ENCODE data around the gene ACTG1.
A peak's percentile ranks its signal among the peaks of the same experiment; 100 is the strongest.

The ACTG1 gene

DNA sequence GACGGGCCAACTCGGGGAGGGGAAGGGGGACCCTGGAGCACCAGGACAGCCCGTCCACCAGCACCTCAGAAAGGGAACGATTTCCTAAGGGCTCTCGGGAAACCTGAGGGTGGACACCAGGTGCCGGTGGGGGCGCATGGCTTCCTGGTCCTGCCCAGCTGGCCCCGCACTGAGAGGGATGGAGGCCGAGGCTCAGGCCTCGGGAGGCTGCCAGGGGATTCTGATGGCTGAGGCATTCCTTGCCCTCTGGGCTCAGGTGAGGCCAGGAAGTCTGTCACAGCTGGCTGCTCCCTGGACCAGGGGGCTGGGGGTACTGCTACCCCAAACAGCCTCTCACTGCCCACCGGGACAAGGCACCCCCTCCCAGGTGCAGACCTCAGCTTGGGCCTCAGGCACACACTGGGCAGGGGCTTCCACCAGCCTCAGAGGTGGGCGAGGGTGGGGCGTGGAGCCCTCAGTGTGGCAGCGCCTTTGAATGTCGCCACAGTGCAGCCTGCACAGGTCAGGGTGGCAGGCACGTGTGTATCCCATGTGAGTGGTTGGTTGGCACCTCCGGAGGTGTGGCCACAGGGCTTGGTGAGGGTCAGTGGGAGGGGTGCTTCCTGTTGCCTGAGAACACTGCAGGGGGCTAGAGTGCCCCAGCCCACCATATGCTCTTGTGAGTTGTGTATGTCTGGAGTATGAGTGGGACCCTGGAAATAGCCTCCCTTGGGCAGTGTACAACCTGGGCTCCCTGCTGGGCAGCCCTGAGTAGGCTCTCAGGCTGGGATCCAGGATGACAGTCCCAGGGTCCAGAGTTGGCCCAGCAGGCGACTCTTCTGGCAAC lies 11.7 kb upstream of the ACTG1 start:
- H3K4me3 ChIP-seq (ENCODE audit: low read depth, low read length), result no peak overlapping the region
- DNase-seq (ENCODE audit: low read depth), result no peak
- TF ChIP-seq, protein P1, sequence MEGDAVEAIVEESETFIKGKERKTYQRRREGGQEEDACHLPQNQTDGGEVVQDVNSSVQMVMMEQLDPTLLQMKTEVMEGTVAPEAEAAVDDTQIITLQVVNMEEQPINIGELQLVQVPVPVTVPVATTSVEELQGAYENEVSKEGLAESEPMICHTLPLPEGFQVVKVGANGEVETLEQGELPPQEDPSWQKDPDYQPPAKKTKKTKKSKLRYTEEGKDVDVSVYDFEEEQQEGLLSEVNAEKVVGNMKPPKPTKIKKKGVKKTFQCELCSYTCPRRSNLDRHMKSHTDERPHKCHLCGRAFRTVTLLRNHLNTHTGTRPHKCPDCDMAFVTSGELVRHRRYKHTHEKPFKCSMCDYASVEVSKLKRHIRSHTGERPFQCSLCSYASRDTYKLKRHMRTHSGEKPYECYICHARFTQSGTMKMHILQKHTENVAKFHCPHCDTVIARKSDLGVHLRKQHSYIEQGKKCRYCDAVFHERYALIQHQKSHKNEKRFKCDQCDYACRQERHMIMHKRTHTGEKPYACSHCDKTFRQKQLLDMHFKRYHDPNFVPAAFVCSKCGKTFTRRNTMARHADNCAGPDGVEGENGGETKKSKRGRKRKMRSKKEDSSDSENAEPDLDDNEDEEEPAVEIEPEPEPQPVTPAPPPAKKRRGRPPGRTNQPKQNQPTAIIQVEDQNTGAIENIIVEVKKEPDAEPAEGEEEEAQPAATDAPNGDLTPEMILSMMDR (IDR thresholded peaks at IDR 0.05; ENCODE audit: low read depth, low read length, missing control alignments), result no peak

DNA sequence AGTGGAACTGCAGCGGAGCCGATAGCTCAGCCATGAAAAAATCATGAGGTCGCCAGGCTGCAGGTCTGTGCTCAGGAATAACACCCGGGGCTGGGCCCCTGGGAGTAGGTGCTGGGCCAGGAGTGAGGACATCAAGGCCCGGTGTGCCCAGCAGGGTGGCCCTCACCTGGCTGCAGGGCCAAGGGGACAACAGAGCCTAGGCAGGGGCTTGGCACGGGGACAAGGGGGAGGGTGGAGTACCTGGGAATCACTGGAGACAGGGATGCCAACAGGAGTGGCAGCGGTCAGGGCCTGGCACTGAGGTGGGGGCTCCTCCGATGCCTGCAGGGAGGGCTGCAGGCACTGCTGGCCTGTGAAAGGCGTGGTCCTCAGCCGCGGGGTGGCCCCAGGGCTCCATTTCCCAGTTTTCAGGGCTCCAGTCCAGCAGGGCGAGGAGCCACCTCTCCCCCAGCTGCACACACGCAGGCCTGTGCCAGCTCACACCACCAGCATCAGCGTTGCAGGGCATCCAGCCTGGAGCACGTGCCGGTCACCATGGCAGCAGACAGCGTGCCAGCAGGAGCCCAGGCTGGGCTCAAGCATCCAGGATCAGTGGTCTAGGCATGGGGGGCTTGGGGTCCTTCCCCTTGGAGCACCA lies 10.9 kb upstream of the ACTG1 start:
- DNase-seq (ENCODE audit: low read depth), result no peak
- TF ChIP-seq, protein P1 (IDR thresholded peaks at IDR 0.05; ENCODE audit: low read depth, low read length, missing control alignments), result peak; percentile 24
- H3K4me3 ChIP-seq (ENCODE audit: low read depth, low read length), result no peak overlapping the region

GRCh38 chr17:81522491-81523401 lies 10.1 kb upstream of the ACTG1 start:
- H3K4me3 ChIP-seq (ENCODE audit: low read depth, low read length), result no peak overlapping the region
- DNase-seq (ENCODE audit: low read depth), result no peak
- TF ChIP-seq, protein P1 (IDR thresholded peaks at IDR 0.05; ENCODE audit: low read depth, low read length, missing control alignments), result no peak

- H3K4me3 ChIP-seq (ENCODE audit: low read depth, low read length), result peak overlapping the region; percentile 77
- DNase-seq (ENCODE audit: low read depth), result no peak
- TF ChIP-seq, protein P1 (IDR thresholded peaks at IDR 0.05; ENCODE audit: low read depth, low read length, missing control alignments), result no peak
Measured at GRCh38 chr17:81520021-81520901, 7.7 kb upstream of the ACTG1 start.

GRCh38 chr17:81519284-81520020 lies 6.9 kb upstream of the ACTG1 start:
- DNase-seq (ENCODE audit: low read depth), result no peak
- peak overlapping the region; percentile 77 for H3K4me3 ChIP-seq (ENCODE audit: low read depth, low read length)
- TF ChIP-seq, protein P1 (IDR thresholded peaks at IDR 0.05; ENCODE audit: low read depth, low read length, missing control alignments), result peak; percentile 65

Data from GM12864 (cell line).